Activated CD4-positive, alpha-beta memory T cell treated with anti-CD3 and anti-CD28 coated beads for 36 hours (primary cell): ENCODE data around the gene LSM7. TPM values are rescaled to one million over a fixed set of nuclear protein-coding genes. Genes with fewer than 3 reads are reported as not detected.

ENCODE experiments used
- CTCF ChIA-PET: fragments of 350-600 bp; sonication (Branson Sonifier 250); formaldehyde crosslinking; loops from one replicate; lab custom pipeline; 2021; ENCODE audit warnings: antibody characterized with exemption, inconsistent platforms; lab: Charles Lee
- POLR2A ChIA-PET: fragments of 350-600 bp; sonication (Branson Sonifier 250); formaldehyde crosslinking; loops from one replicate; lab custom pipeline; 2021; ENCODE audit warnings: antibody characterized with exemption; lab: Charles Lee
- DNase-seq: peaks from one replicate; pipeline ENCODE4 v3.0.0-alpha.2; 2020
- H3K27ac Mint-ChIP-seq: one replicate; pipeline ENCODE4 v1.8.0; 2021; ENCODE audit warnings: mixed read lengths
- H3K27me3 Mint-ChIP-seq: one replicate; pipeline ENCODE4 v1.8.0; 2021; ENCODE audit warnings: mixed read lengths
- H3K36me3 Mint-ChIP-seq: one replicate; pipeline ENCODE4 v1.8.0; 2021; ENCODE audit warnings: mixed read lengths
- H3K4me1 Mint-ChIP-seq: one replicate; pipeline ENCODE4 v1.8.0; 2021; ENCODE audit warnings: low read depth, mixed read lengths
- H3K4me3 Mint-ChIP-seq: one replicate; pipeline ENCODE4 v1.8.0; 2021; ENCODE audit warnings: mild to moderate bottlenecking, mixed read lengths
- H3K9me3 Mint-ChIP-seq: one replicate; pipeline ENCODE4 v1.8.0; 2021; ENCODE audit warnings: mixed read lengths
- intact Hi-C: fragments of 100-400 bp; cut with micrococcal nuclease; formaldehyde crosslinking; loops from one replicate; pipeline ENCODE4 v1.15.1; 2023
- total RNA-seq, 2 experiments: library from RNA; stranded (reverse); gene quantifications; one replicate each; pipeline ENCODE4 v1.2.3, GENCODE V29; 2021

Gene LSM7
- total RNA-seq, 2 experiments from 2014 or later = 137 to 144 TPM

- DNase-seq = no peak
- H3K9me3 Mint-ChIP-seq = peaks cover 12% of the 10 kb centered on the region
- peaks cover 39% of the 10 kb centered on the region for H3K4me1 Mint-ChIP-seq
- peaks cover 10% of the 10 kb centered on the region for H3K36me3 Mint-ChIP-seq
- no peaks in the 10 kb centered on the region for H3K27me3 Mint-ChIP-seq
- H3K27ac Mint-ChIP-seq = no peak overlapping the region
- POLR2A ChIA-PET = no interaction called here
- H3K4me3 Mint-ChIP-seq = no peak overlapping the region
- intact Hi-C loops = no loop called here
- CTCF ChIA-PET = no interaction called here
Observed at GRCh38 chr19:2333027-2333806, 4.8 kb upstream of the LSM7 start.

- CTCF ChIA-PET = interaction anchor here (0.5 kb wide), 1 partner anchor 827 kb away, joined by 3 read pairs; no protein-coding TSS in a partner anchor
- intact Hi-C loops = no loop called here
- POLR2A ChIA-PET = no interaction called here
- Mint-ChIP-seq H3K36me3 (peaks cover 14% of the 10 kb centered on the region), H3K9me3 (peaks cover 12% of the 10 kb centered on the region), H3K27me3 (no peaks in the 10 kb centered on the region), H3K27ac (no peak overlapping the region), H3K4me3 (no peak overlapping the region), H3K4me1 (peaks cover 42% of the 10 kb centered on the region)
- DNase-seq = peak; percentile 39
Observed at GRCh38 chr19:2332341-2333026, 4.1 kb upstream of the LSM7 start.

- H3K27ac Mint-ChIP-seq = no peak overlapping the region
- peaks cover 20% of the 10 kb centered on the region for H3K36me3 Mint-ChIP-seq
- H3K9me3 Mint-ChIP-seq = peaks cover 12% of the 10 kb centered on the region
- no peak for DNase-seq
- intact Hi-C loops = no loop called here
- H3K27me3 Mint-ChIP-seq = no peaks in the 10 kb centered on the region
- H3K4me3 Mint-ChIP-seq = no peak overlapping the region
- ChIA-PET POLR2A (no interaction called here), CTCF (interaction anchor here (0.5 kb wide), 1 partner anchor 826 kb away, joined by 3 read pairs; no protein-coding TSS in a partner anchor)
- H3K4me1 Mint-ChIP-seq = peaks cover 49% of the 10 kb centered on the region
Observed at GRCh38 chr19:2331601-2332246, 3.3 kb upstream of the LSM7 start.

- H3K27ac Mint-ChIP-seq = no peak overlapping the region
- CTCF ChIA-PET = no interaction called here
- peak overlapping the region; percentile 29 for H3K4me3 Mint-ChIP-seq
- no peak for DNase-seq
- peaks cover 4% of the 10 kb centered on the region for H3K9me3 Mint-ChIP-seq
- H3K4me1 Mint-ChIP-seq = peaks cover 49% of the 10 kb centered on the region
- no peaks in the 10 kb centered on the region for H3K27me3 Mint-ChIP-seq
- peaks cover 21% of the 10 kb centered on the region for H3K36me3 Mint-ChIP-seq
- POLR2A ChIA-PET = no interaction called here
- intact Hi-C loops = no loop called here
Observed at GRCh38 chr19:2330632-2331284, 2.4 kb upstream of the LSM7 start.

GRCh38 chr19:2330255-2330631, 1.9 kb upstream of the LSM7 start:
- H3K27me3 Mint-ChIP-seq = no peaks in the 10 kb centered on the region
- DNase-seq = no peak
- H3K27ac Mint-ChIP-seq = no peak overlapping the region
- peak overlapping the region; percentile 29 for H3K4me3 Mint-ChIP-seq
- ChIA-PET POLR2A (no interaction called here), CTCF (interaction anchor here (0.7 kb wide), 1 partner anchor 99 kb away, joined by 4 read pairs; no protein-coding TSS in a partner anchor)
- peaks cover 53% of the 10 kb centered on the region for H3K4me1 Mint-ChIP-seq
- H3K9me3 Mint-ChIP-seq = peaks cover 2% of the 10 kb centered on the region
- intact Hi-C loops = no loop called here
- H3K36me3 Mint-ChIP-seq = peaks cover 25% of the 10 kb centered on the region

- CTCF ChIA-PET = interaction anchor here (0.7 kb wide), 1 partner anchor 100 kb away, joined by 4 read pairs; no protein-coding TSS in a partner anchor
Observed at GRCh38 chr19:2329501-2329916, 1.1 kb upstream of the LSM7 start.

GRCh38 chr19:2329149-2329478, 728 bp upstream of the LSM7 start:
- ChIA-PET CTCF (no interaction called here), POLR2A (no interaction called here)
- Mint-ChIP-seq H3K4me1 (peaks cover 53% of the 10 kb centered on the region), H3K27ac (peak overlapping the region; percentile 72), H3K9me3 (no peaks in the 10 kb centered on the region), H3K36me3 (peaks cover 31% of the 10 kb centered on the region), H3K27me3 (no peaks in the 10 kb centered on the region), H3K4me3 (peak overlapping the region; percentile 99)
- no peak for DNase-seq
- intact Hi-C loops = loop anchor here (5.0 kb wide), 1 partner anchor 177 kb away; the partner anchor contains the start of gene AP3D1

More at GRCh38 chr19:2329501-2329916, 1.1 kb upstream of the LSM7 start:
- Mint-ChIP-seq H3K27ac (peak overlapping the region; percentile 72), H3K27me3 (no peaks in the 10 kb centered on the region), H3K36me3 (peaks cover 27% of the 10 kb centered on the region), H3K4me1 (peaks cover 53% of the 10 kb centered on the region), H3K9me3 (no peaks in the 10 kb centered on the region), H3K4me3 (peak overlapping the region; percentile 99)
- POLR2A ChIA-PET = no interaction called here
- intact Hi-C loops = loop anchor here (5.0 kb wide), 1 partner anchor 177 kb away; the partner anchor contains the start of gene AP3D1
- DNase-seq = no peak

GRCh38 chr19:2327773-2328400, 499 bp downstream of the LSM7 start:
- ChIA-PET POLR2A (interaction anchor here (0.8 to 1.5 kb wide), 6 partner anchors 9 to 100 kb away, joined by 3 to 6 read pairs (median 4); partner anchors contain the start of gene TIMM13), CTCF (interaction anchor here (0.5 to 1.9 kb wide), 5 partner anchors 53 to 283 kb away, joined by 3 to 6 read pairs (median 4); no protein-coding TSS in a partner anchor)
- Mint-ChIP-seq H3K4me1 (peaks cover 53% of the 10 kb centered on the region), H3K27me3 (no peaks in the 10 kb centered on the region), H3K27ac (peak overlapping the region; percentile 94), H3K9me3 (no peaks in the 10 kb centered on the region), H3K4me3 (peak overlapping the region; percentile 99), H3K36me3 (peaks cover 36% of the 10 kb centered on the region)
- peak; percentile 74 for DNase-seq
- intact Hi-C loops = loop anchor here (1.0 to 5.0 kb wide), 2 partner anchors 92 to 176 kb away; partner anchors contain the start of genes AP3D1, PLEKHJ1 and SF3A2

- Mint-ChIP-seq H3K4me1 (peaks cover 46% of the 10 kb centered on the region), H3K27ac (no peak overlapping the region), H3K36me3 (peaks cover 37% of the 10 kb centered on the region), H3K27me3 (no peaks in the 10 kb centered on the region), H3K9me3 (no peaks in the 10 kb centered on the region), H3K4me3 (peak overlapping the region; percentile 99)
- intact Hi-C loops = loop anchor here (5.0 kb wide), 1 partner anchor 175 kb away; the partner anchor contains the start of gene AP3D1
- CTCF ChIA-PET = interaction anchor here (0.5 to 1.9 kb wide), 5 partner anchors 10 to 284 kb away, joined by 3 to 6 read pairs (median 3); no protein-coding TSS in a partner anchor
- no peak for DNase-seq
- POLR2A ChIA-PET = interaction anchor here (0.8 to 1.3 kb wide), 3 partner anchors 10 to 53 kb away, joined by 3 to 4 read pairs (median 3); no protein-coding TSS in a partner anchor
Observed at GRCh38 chr19:2326699-2327360, 1.6 kb downstream of the LSM7 start.

- peaks cover 37% of the 10 kb centered on the region for H3K36me3 Mint-ChIP-seq
- H3K27me3 Mint-ChIP-seq = no peaks in the 10 kb centered on the region
- peaks cover 37% of the 10 kb centered on the region for H3K4me1 Mint-ChIP-seq
- intact Hi-C loops = loop anchor here (5.0 kb wide), 1 partner anchor 173 kb away; the partner anchor contains the start of gene AP3D1
- DNase-seq = no peak
- POLR2A ChIA-PET = no interaction called here
- CTCF ChIA-PET = interaction anchor here (0.7 to 1.3 kb wide), 3 partner anchors 8 to 154 kb away, joined by 3 read pairs; no protein-coding TSS in a partner anchor
- H3K9me3 Mint-ChIP-seq = no peaks in the 10 kb centered on the region
- H3K4me3 Mint-ChIP-seq = no peak overlapping the region
- H3K27ac Mint-ChIP-seq = no peak overlapping the region
Observed at GRCh38 chr19:2325281-2326046, 2.9 kb downstream of the LSM7 start.
